ENCODE measurements around the gene COL26A1.
"Not testable (repeated sequence)": the region's sequence is repeated elsewhere in the genome, so short reads cannot be mapped to it uniquely, and the experiment has no call there.

COL26A1 gene

DNA sequence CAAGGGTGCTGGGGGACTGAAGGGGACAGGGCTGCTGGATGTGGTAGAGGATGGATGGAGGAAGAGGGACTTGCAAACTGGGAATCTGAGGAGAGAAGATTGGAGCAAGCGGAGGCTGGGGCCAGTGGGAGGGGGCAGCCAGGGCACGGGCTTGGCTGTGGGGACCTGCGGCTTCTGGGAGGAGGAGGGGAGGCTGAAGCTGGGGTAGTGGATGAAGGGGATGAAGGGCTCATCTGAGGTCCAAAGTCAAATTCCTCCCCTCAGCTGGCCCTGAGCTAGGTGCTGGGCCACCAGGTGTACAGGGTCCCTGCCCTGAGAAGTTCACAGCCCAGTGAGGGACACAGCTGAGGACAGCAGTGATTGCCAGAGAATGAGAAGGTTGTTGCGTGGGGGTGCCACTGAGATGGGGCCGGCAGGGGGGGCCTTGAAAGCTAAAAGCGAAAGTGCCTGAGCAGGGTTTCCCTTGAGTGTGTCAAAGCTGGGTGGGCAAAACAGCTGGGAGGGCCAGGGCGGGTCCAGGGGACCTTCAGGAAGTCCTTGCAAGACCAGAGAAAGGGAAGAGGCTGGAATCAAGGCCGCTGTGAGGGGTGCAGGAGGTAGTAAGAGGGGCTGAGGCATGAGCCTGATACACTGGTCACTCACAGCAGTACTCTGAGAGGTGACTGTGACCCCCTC is 191.2 kb downstream of the COL26A1 start:
- DNase-seq (ENCODE audit: low spot score), result no peak

DNA sequence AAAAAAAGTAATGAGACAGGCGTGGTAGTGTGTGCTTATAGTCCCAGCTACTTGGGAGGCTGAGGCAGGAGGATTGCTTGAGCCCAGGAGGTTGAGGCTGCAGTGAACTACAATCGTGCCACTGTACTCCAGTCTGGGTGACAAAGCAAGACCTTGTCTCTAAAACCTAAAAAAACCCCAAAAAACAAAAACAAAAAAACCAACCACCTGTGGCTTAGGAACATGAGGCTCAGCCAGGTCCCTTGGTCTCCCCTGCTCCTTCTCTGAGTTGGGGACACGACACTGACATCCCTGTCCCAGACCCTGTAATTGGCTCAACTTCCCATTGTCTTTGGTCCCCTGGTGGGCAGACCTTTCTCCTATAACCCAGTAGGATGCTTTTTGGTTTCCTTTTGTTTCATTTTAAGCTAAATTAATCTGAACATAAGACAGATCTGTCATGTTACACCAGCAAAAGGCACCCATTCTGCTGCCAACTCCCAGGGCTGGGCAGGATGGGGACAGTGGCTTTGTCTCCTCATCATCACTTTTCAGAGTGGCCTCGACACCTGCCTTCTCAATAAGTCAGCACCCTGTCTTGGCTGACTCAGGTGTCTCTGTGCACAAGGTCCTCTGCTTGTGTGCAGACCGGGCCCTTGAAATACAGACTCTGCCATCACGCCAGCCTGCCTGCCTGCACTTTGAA is 192.1 kb downstream of the COL26A1 start:
- DNase-seq (ENCODE audit: low spot score), result no peak

DNA sequence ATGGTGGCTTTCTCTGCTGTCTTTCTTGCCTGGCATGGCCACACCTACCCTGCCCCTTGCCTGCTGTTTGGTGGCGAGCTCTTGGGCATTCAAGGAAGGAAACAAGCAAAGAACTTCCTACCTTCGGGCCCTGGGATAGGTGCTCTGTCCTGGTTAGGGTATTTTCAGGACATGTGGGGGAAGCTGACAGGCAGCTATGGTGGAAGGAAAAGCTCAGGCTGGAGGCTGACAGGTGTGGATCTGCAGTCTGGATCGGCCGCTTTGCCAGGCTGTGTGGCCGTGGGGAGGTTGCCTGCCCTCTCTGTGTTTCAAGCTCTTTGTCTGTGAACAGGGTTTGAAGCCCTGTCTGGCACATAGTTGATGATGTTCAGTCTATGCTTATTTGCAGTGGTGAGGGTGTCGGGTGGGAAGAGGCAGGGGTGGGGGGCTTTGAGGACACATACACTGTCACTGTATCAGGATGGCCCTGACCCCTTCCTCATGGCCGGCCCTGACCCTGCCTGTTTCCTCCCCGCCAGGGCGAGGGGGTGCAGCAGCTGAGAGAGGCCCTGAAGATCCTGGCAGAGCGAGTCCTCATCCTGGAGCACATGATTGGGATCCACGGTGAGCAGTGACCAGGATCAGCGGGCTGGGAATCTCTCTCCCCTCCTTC is 192.7 kb downstream of the COL26A1 start:
- DNase-seq (ENCODE audit: low spot score), result no peak

DNA sequence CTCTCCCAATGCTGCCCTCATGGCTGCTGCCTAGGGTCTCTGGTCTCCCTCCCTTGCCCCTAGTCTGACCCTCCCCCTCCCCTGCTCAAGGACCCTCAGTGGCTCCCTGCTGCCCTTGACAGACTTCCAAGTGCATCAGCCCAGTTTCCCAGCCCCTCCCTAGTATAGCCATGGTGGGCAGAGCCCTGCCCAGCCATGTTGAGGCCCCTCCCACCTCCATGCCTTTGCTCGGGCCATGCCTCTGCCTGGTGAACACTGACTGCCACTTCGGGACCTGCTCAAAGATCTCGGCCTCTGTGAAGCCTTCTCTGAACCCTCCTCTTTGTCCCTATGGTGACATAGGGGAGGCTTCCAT is 193.2 kb downstream of the COL26A1 start:
- no peak for DNase-seq (ENCODE audit: low spot score)

DNA sequence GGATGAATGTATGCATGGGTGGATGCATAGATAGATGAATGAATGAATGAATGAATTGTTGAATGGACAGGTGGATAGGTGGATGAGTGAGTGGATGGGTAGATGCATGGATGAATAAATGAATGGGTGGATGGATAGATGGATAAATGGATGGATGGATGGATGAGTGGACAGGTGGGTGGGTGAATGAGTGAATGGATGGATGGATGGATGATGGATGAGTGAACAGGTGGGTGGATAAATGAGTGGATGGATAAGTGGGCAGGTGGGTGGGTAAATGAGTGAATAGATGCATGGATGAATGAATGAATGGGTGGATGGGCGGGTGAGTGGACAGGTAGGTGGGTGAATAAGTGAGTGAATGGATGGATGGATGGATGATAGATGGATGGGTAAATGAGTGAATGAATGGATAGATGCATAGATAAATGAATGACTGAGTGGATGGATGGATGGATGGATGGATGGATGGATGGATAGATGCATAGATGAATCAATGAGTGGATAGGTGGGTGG is 193.8 kb downstream of the COL26A1 start:
- DNase-seq (ENCODE audit: low spot score), result no peak

DNA sequence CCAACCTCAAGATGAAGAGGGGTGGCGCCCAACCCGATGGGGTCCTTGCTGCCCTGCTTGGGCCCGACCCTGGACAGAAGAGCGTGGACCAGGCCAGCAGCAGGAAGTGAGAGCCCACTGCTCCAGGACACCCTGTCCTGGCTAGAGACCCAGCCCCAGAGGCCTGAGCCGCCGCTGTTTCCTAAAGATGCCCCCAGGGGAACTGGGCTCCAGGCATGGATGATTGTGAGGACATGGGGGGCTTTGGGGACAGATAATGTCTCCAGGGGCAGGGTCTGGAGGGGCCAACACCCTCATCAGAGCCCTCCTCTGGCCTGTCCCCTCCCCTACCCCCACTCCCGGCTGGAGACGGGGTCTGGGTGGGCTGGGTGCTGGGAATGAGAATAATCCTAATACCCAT is 194.7 kb downstream of the COL26A1 start:
- no peak for DNase-seq (ENCODE audit: low spot score)

DNA sequence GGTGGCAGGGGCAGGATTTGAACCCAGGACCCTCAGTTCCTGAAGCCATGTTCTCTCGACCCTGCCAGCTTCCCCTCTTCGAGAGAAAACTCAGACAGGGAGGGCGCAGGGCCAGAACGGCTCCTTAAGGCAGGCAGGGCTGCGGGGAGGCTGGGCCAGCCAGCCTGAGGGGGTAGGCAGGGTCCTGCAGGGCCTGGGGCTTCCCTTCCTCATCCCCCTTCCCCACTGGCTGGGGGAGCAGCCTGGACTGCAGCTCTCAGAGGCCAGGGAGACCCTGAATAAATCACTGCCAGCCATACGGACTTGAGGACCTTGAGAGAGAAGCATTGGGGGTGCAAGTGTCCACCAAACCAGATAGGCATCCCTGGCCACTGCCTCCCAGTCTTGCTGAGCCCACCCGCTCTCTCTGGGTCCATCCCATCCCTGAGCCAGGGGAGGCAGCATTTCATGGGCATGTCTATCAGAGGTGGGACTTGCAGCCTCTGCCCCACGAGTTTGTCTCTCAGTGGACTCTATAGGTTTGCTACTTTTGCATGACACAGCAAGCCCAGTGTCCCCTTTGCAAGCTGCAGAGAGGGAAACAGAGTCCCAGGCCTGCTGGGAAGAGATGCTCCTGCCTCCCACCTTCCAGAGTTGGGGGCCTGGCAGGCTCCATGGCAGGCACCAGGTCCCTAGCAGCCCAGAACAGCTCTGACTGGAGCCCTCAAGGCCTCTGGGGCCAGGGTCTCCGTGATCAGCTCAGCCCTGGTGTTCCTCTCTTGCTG is 195.5 kb downstream of the COL26A1 start:
- DNase-seq (ENCODE audit: low spot score), result no peak

DNA sequence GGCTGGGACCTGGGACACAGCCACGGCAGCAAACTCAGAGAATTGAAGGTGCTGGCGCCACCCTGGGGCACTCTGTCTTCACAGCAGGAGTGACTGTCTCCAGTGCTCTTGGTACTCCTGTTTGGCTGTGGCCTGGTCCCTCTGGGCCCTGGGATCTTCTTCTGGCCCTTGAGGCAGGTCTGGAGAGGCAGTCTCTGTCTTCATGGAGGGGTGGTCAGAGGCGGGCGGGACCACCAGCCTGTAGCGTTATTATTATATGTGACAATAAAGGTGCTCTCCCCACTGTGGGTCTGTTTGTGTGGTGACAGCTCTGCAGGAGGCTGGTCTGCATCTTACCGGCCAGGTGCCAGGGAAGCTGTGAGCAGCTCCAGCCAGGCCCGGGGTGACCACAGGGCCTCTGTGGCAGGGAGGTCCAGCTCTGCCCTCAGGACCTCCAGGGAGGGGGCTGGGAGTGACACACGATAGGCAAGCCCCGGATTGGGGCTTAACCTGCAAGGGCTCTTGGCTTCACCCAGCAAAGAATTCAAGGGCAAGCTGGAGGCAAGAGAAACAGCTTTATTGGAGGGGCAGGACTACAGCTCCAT is 196.2 kb downstream of the COL26A1 start:
- DNase-seq (ENCODE audit: low spot score), result no peak

DNA sequence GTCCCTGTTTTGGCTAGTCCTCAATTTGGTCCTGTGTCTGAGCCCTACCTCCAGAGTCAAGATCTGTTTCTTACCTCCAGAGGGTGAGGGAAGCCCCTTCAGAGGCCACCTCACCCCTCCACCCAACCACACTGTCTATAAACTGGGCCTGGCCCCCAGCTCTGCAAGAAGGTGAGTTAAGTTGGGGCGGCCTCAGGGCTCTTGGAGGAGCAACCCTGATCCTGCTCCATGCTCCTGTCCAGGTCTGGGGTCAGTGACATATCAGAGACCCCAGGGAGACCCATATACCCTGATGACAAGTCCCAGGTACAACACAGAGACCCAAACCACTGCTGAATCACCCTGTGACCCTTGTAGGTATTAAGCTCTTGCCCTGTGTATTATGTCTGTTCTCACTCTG is 196.9 kb downstream of the COL26A1 start:
- no peak for DNase-seq (ENCODE audit: low spot score)

DNA sequence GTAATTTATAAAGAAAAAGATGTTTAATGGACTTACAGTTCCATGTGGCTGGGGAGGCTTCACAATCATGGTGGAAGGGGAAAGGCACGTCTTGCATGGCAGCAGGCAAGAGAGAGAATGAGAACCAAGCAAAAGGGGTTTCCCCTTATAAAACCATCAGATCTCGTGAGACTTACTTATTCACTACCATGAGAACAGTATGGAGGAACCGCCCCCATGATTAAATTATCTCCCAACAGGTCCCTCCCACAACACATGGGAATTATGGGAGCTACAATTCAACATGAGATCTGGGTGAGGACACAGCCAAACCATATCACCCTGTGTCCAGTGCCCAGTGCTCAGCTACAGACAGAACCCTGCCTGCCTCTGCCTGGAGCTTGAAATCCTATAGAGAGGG is 197.3 kb downstream of the COL26A1 start:
- not testable (repeated sequence) for DNase-seq (ENCODE audit: low spot score)

DNA sequence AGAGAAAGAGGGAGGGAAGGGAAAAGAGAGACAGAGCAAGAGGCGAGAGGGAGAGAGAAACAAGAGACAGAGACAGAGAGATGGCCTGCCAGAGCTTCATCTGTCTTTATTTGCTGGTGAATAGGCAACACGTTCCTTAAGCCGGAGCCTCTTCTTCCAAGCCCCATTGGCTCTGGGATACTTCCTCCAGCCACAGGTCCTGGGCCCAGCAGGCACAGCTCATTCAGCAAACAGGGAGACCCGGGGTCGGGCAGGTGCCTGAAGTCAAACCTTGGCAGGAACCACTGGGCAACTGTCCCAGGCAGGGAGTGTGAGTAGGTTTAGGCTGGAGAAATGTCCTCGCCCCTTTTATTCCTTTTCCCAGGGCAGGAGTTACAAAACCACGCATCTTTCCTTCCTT is 198.2 kb downstream of the COL26A1 start:
- no peak for DNase-seq (ENCODE audit: low spot score)

DNA sequence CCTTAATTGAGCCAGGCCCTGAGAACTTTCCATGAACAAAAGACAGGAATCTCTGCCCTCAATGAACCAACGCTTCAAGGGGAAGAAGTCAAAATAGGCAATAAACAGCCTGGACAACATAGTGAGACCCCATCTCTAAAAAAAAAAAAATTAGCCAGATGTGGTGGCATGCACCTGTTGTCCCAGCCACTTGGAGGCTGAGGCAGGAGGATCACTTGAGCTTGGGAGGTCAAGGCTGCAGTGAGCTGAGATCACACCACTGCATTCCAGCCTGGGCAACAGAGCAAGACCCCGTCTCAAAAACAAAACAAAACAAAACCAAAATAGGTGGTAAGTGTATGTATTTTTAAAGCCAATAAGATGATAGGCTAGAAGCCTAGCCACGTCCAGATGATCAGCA is 198.6 kb downstream of the COL26A1 start:
- not testable (repeated sequence) for DNase-seq (ENCODE audit: low spot score)

DNA sequence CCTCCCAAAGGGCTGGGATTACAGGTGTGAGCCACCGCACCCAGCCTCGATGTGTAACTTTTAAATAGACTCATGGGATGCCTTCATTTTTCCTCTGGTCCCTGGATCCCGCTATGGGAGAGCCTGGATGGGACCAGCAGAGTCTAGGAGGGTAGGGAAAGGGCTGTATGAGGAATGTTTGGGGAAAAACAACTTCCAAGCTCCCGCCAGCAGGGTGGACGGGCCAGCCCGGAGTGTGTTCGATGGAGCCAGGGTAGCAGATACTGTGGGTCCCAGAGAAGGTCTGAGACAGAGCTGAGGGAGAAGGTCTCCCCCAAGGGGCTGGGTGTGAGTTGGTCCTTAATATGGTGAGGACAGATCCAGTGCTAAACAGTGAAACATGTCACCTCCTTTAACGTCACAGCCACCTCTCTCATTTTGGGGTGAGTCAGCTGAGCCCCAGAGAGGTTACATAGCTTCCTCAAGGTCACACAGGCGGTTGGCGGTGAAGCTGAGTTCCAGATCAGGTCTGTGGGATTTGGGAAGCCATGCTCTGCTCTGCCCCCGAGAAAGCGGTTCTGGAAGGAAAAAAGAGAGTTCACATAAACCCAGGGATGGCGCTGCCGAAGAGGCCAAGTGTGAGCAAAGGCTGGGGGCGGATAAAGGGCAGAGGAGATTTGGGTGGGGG is 200.0 kb downstream of the COL26A1 start:
- no peak for DNase-seq (ENCODE audit: low spot score)

DNA sequence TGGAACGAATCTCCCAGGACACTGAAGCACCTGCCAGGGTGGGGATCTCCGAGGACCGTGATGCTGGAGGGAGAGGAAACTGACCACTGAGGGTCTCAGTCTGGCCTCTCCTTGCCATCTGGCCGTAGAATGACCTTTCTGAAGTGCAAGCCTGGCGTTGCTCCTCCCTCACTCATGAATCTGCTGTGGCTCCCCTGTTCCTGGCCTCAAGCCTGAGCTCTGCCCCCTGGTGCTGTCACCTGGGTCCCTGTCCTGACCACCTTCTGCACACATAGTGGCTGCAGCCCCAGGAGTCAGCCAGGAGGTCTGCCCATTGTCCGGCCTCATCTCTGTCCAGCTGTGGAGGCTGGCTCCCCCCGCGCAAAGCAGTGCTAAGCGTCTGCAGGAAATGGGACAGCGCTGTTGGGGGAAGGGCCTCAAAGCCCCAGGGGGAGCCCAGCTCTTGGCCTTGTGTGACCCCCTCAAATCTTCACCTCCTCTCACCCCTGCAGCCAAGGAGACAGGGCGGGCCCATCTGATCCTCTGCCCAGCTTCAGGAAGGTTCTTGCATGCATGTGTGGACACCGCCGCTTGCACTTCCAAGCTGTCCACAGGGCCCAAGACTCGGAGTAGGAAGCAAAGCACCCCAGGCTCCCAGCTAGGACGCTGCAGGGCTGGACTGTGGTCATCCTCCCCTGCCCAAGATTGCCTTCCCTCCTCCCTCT is 200.7 kb downstream of the COL26A1 start:
- no peak for DNase-seq (ENCODE audit: low spot score)

DNA sequence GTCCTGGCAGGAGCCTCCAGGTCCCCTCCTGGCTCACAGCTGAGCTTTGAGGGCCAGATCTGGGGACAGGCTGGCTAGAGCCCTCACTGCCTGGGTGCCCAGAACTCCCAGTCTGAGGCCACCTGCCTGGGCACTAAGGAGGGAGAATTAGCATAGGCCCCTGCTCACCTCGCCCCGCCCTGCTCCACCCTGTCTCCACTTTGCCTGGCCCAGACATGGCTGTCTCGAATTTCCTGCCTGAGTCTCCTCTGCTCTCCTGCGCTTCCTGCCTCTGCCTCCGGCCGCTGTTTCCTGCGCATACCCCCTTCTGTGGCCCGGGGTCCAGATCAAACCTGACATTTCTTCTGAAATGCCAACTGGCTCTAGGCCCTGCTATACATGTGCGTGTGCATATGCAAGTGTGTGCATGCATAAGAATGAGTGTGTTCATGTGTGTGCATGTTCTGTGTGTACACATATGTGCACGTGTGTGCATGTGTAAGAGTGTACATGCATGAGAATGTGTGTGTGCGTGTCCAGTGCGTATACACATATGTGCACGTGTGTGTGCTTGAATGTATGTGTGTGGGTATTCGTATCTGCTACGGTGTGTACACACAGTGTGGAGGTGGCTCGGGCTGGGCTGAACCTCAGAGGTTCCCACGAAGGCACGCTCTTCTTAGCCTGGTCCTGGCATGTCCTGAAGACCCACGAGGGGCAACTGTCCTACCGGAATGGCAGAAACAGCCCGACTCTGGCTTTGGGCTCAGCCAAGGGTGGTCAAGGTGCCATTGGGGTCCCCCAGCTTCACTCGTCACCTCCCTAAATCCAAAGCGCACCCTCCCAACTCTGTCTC is 201.5 kb downstream of the COL26A1 start:
- no peak for DNase-seq (ENCODE audit: low spot score)

DNA sequence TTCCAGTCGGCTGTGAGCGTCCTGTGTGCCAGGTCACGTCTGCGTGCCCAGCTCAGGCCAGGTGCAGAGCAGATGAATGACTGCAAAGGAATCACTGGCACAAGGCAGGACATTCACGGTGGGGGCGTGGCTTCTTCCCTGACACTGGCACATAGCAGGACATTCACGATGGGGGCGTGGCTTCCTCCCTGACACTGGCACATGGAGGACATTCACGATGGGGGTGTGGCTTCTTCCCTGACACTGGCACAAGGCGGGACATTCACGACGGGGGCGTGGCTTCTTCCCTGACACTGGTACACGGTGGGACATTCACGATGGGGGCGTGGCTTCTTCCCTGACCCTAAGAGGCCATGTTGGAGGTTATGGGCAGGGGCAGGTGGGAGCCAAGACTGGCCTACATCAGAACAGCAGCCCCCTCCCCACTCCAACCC is 202.1 kb downstream of the COL26A1 start:
- DNase-seq (ENCODE audit: low spot score), result no peak

DNA sequence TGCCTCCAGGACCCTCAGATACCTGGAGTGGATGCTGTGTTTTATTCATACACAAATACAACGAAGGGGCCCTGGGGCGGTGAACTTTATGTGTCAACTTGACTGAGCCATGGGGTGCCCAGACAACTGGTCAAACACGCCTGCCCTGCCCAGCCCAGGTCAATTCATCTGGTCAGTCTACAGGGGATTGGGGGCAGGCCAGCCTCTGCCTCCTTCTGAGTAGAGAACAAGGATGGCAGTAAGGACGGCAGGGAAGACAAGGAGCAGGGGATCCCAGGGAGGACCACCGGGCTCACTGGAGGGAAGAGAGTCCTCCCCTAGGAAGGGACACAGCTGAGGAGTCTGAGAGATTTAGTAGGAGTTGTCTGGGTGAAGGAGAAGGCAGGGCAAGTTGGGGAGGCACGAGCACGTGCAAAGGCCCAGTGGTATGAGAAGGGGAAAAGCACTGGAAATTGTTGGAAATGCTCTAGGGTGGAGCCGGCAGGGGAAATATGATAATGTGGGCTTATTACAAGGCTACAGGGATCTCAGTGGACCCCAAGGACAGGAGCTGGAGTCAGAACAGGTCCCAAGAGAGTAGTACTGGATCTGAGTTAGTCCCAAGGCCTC is 203.0 kb downstream of the COL26A1 start:
- DNase-seq (ENCODE audit: low spot score), result no peak

DNA sequence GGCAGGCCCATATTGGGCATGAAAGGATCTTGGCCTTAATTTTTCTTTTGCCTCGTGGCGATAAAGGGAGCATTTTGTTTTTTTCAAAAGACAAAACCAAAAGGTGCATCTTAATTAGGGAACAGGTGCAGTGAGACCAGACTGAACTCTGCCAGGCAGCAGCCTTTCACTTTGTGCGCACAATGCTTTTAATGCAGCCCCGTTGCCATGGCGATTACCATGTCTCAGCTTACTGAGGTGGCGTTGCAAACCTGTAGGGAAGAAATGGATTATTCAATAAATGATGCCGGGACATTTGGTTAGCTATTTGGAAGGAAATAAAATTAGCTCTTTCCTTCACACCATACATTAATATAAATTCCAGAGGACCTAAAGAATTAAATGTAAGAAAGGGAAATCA is 204.6 kb downstream of the COL26A1 start:
- no peak for DNase-seq (ENCODE audit: low spot score)

DNA sequence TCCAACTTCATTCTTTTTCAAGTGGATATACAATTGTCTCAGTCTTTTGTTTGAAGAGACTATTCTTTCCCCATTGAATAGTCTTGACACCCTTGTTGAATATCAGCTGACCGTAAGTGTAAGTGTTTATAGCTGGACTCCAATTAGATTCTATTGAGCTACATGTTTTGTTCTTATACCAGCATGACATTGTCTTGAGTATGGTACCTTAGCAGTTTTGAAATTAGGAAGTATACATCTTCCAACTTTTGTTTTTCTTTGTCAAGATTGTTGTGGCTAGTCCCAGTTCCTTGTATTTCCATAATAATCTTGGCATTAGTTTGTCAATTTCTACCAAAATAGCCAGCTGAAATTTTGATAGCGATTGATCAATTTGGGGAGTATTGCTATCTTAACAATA is 209.5 kb downstream of the COL26A1 start:
- DNase-seq (ENCODE audit: low spot score), result no peak

DNA sequence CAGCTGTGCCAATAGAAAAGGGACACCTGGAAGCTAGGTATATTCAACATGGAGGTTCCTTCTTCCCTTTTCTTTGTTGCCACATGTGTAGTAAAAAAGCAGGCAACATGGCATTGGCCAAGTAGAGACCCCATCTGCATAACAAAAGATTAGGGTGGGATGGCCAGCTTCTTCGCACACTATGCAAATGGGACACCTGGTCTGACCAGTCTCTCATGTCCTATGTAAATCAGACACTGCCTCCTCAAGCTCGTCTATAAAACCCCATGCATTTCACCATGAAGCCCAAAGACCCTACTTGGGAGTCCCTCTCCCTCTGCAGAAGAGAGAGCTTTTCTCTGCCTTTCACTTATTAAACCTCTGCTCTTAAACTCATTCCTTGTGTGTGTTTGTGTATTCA is 212.5 kb downstream of the COL26A1 start:
- no peak for DNase-seq (ENCODE audit: low spot score)
